Panc1 (cell line): Measurements from ENCODE around the gene TEK. TPM values are rescaled to one million over a fixed set of nuclear protein-coding genes. Genes with fewer than 3 reads are reported as not detected.

Source experiments
- ATAC-seq: fragments of 200-7000 bp; cut with Tn5 transposase; 2 replicates; pipeline ENCODE4 v1.9.1; 2020; ENCODE audit warnings: mild to moderate bottlenecking, moderate library complexity
- BruUV-seq: library from RNA; stranded (reverse); fragments of 400-500 nt; replicated peaks from 2 replicates; lab custom pipeline; 2021; lab: Mats Ljungman, UMichigan
- CTCF ChIA-PET: fragments of 300-600 bp; sonication (Branson Sonifier 250); formaldehyde crosslinking; loops from one replicate; lab custom pipeline; 2022; ENCODE audit warnings: antibody characterized with exemption; lab: Charles Lee
- POLR2A ChIA-PET: fragments of 300-600 bp; sonication (Branson Sonifier 250); formaldehyde crosslinking; loops from one replicate; lab custom pipeline; 2022; ENCODE audit warnings: antibody characterized with exemption; lab: Charles Lee
- DNase-seq: peaks from one replicate; pipeline ENCODE4 v3.0.0-alpha.2; 2010; ENCODE audit warnings: low read depth, low spot score
- H3K27ac ChIP-seq: 2 replicates; pipeline ENCODE4 v1.5.1; 2011; ENCODE audit warnings: mild to moderate bottlenecking, low read length, inconsistent platforms
- H3K27me3 ChIP-seq: fragments of 200-500 bp; sonication (Bioruptor generic); 2 replicates; pipeline ENCODE4 v1.6.0; 2014; ENCODE audit warnings: low read length, inconsistent platforms; ENCODE audit not compliant: control insufficient read depth, insufficient read depth
- H3K36me3 ChIP-seq: fragments of 200-500 bp; sonication (Bioruptor generic); 2 replicates; pipeline ENCODE4 v1.5.1; 2014; ENCODE audit warnings: inconsistent platforms, mild to moderate bottlenecking, low read length, moderate library complexity; ENCODE audit not compliant: control insufficient read depth, insufficient read depth
- H3K4me1 ChIP-seq: 2 replicates; pipeline ENCODE4 v1.5.1; 2011; ENCODE audit warnings: inconsistent platforms, mild to moderate bottlenecking, low read length, moderate library complexity; ENCODE audit not compliant: control insufficient read depth, insufficient read depth
- H3K4me3 ChIP-seq, 2 experiments: 2 replicates each; pipeline ENCODE4 v1.5.1; 2011 to 2012; ENCODE audit warnings: low read depth in 2 of 2, low read length in 2 of 2, mild to moderate bottlenecking in 2 of 2, inconsistent platforms in 1 of 2, moderate library complexity in 1 of 2
- H3K9me3 ChIP-seq: fragments of 200-500 bp; sonication (Bioruptor generic); 2 replicates; pipeline ENCODE4 v1.5.1; 2014; ENCODE audit warnings: low read depth, mild to moderate bottlenecking, inconsistent platforms, low read length, moderate library complexity; ENCODE audit not compliant: control insufficient read depth, insufficient read depth
- POLR2AphosphoS5 ChIP-seq: IDR thresholded peaks from 2 replicates; pipeline ENCODE4 v1.6.1; 2012; ENCODE audit warnings: mild to moderate bottlenecking, low read depth, low read length, moderate library complexity
- SIN3A ChIP-seq: IDR thresholded peaks from 2 replicates; pipeline ENCODE4 v1.6.1; 2012; ENCODE audit warnings: low read depth, mild to moderate bottlenecking, low read length, moderate library complexity, borderline replicate concordance; ENCODE audit not compliant: insufficient read depth
- TCF7L2 ChIP-seq: IDR thresholded peaks from 2 replicates; pipeline ENCODE4 v1.6.1; 2011; ENCODE audit warnings: mild to moderate bottlenecking, low read depth, low read length, inconsistent platforms
- in situ Hi-C: cut with HindIII; loops from 2 replicates; pipeline ENCODE4 v1.10.0; 2016; ENCODE audit warnings: low sequenced_read_pairs, low pct_unique_long_range_greater_than_20kb
- intact Hi-C: fragments of 100-400 bp; cut with micrococcal nuclease; formaldehyde crosslinking; loops from one replicate; pipeline ENCODE4 v1.10.0; 2022; ENCODE audit not compliant: unreplicated experiment
- total RNA-seq: library from RNA; stranded (reverse); gene quantifications from one replicate; pipeline ENCODE4 v1.2.1, GENCODE V29; 2021; ENCODE audit not compliant: unreplicated experiment
- TF ChIP-seq, protein P1 (sequence below), 2 experiments: IDR thresholded peaks; 2 replicates each; pipeline ENCODE4 v1.6.1; 2011 to 2012; ENCODE audit warnings: low read depth in 2 of 2, control low read depth in 1 of 2, low read length in 1 of 2, mild to moderate bottlenecking in 1 of 2, moderate library complexity in 1 of 2; ENCODE audit not compliant: insufficient read depth in 1 of 2
- TF ChIP-seq, protein P2 (sequence below): fragments of 450-650 bp; IDR thresholded peaks from 2 replicates; pipeline ENCODE4 v1.5.1; 2017; ENCODE audit warnings: mild to moderate bottlenecking

Gene TEK
- total RNA-seq, 1 experiment from 2014 or later, result not detected

DNA sequence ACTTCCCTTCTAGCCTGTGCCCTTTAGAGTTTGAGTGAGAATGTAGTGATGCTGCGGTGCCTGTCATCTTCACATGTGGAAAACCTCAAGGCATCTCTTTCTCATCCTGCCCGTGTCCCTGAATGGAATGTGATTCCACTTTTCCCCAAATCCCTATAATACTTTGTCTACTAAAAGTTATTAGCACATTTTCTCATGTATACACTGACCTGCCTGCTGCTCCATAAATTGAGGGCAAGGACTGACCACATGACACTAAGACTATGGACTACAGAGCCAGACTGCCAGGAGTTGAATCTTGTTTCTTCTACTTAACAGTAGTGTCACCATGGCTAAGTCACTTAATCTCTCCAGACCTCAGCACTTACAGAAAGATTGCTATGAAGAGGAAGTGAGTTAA is 93.0 kb downstream of the TEK start:
- Histone ChIP-seq H3K4me3 (no peak overlapping the region), H3K27ac (no peak overlapping the region), H3K36me3 (no peaks in the 10 kb centered on the region), H3K4me1 (no peaks in the 10 kb centered on the region), H3K27me3 (no peaks in the 10 kb centered on the region), H3K9me3 (no peaks in the 10 kb centered on the region)
- intact Hi-C loops (no loop called here), in situ Hi-C loops (no loop called here)
- BruUV-seq, result no TSS peak
- POLR2A ChIA-PET, result no interaction called here
- TF ChIP-seq SIN3A (no peak), TCF7L2 (no peak), POLR2AphosphoS5 (no peak)
- TF ChIP-seq, protein P1, sequence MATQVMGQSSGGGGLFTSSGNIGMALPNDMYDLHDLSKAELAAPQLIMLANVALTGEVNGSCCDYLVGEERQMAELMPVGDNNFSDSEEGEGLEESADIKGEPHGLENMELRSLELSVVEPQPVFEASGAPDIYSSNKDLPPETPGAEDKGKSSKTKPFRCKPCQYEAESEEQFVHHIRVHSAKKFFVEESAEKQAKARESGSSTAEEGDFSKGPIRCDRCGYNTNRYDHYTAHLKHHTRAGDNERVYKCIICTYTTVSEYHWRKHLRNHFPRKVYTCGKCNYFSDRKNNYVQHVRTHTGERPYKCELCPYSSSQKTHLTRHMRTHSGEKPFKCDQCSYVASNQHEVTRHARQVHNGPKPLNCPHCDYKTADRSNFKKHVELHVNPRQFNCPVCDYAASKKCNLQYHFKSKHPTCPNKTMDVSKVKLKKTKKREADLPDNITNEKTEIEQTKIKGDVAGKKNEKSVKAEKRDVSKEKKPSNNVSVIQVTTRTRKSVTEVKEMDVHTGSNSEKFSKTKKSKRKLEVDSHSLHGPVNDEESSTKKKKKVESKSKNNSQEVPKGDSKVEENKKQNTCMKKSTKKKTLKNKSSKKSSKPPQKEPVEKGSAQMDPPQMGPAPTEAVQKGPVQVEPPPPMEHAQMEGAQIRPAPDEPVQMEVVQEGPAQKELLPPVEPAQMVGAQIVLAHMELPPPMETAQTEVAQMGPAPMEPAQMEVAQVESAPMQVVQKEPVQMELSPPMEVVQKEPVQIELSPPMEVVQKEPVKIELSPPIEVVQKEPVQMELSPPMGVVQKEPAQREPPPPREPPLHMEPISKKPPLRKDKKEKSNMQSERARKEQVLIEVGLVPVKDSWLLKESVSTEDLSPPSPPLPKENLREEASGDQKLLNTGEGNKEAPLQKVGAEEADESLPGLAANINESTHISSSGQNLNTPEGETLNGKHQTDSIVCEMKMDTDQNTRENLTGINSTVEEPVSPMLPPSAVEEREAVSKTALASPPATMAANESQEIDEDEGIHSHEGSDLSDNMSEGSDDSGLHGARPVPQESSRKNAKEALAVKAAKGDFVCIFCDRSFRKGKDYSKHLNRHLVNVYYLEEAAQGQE (IDR thresholded peaks at IDR 0.05; ENCODE audit: insufficient read depth in 1 of 2, low read depth in 2 of 2, low read length in 1 of 2), result no peak
- TF ChIP-seq, protein P2, sequence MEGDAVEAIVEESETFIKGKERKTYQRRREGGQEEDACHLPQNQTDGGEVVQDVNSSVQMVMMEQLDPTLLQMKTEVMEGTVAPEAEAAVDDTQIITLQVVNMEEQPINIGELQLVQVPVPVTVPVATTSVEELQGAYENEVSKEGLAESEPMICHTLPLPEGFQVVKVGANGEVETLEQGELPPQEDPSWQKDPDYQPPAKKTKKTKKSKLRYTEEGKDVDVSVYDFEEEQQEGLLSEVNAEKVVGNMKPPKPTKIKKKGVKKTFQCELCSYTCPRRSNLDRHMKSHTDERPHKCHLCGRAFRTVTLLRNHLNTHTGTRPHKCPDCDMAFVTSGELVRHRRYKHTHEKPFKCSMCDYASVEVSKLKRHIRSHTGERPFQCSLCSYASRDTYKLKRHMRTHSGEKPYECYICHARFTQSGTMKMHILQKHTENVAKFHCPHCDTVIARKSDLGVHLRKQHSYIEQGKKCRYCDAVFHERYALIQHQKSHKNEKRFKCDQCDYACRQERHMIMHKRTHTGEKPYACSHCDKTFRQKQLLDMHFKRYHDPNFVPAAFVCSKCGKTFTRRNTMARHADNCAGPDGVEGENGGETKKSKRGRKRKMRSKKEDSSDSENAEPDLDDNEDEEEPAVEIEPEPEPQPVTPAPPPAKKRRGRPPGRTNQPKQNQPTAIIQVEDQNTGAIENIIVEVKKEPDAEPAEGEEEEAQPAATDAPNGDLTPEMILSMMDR, result no peak
- ATAC-seq (no peak), DNase-seq (no peak)
- CTCF ChIA-PET, result no interaction called here

DNA sequence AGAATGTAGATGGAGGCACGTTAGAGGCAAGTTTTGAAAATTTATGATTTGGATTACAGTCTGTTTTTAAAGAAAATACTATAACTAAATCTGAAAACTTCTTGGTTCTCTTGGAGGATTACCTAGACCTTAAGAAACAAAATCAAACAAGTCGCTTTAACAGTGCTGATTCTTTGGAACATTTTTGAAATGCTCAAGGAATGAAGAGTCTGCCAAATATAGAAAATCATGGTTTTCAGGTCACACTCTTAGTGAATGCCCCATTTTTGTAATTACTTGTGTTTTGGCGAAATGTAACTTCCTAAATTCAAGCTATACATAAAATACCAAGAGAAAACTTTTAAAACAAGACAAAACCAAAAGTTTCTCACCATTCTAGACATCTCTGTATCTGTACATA is 94.8 kb downstream of the TEK start:
- no peaks in the 10 kb centered on the region for H3K9me3 ChIP-seq
- no peaks in the 10 kb centered on the region for H3K36me3 ChIP-seq
- no peaks in the 10 kb centered on the region for H3K4me1 ChIP-seq
- H3K27ac ChIP-seq, result no peak overlapping the region
- no peak for TF ChIP-seq TCF7L2
- TF ChIP-seq, protein P1 (IDR thresholded peaks at IDR 0.05; ENCODE audit: insufficient read depth in 1 of 2, low read depth in 2 of 2, low read length in 1 of 2), result no peak
- no peak for TF ChIP-seq SIN3A
- TF ChIP-seq POLR2AphosphoS5, result no peak
- TF ChIP-seq, protein P2, result no peak
- in situ Hi-C loops, result no loop called here
- ATAC-seq, result no peak
- H3K4me3 ChIP-seq, result no peak overlapping the region
- intact Hi-C loops, result no loop called here
- CTCF ChIA-PET, result no interaction called here
- DNase-seq, result no peak
- POLR2A ChIA-PET, result no interaction called here
- H3K27me3 ChIP-seq, result no peaks in the 10 kb centered on the region
- BruUV-seq, result no TSS peak
